Esophagus muscularis mucosa (tissue), 4 donors: ENCODE data around the gene SLC4A5.

Experiments used
- CTCF ChIP-seq, 3 experiments: fragments of 200-600 bp in 2 of 3; fragments of 450-650 bp in 1 of 3; sonication (generic) in 2 of 3; IDR thresholded peaks; one replicate each; pipeline ENCODE4 v1.5.1; 2017 to 2019; ENCODE audit warnings: antibody characterized with exemption in 3 of 3, mild to moderate bottlenecking in 2 of 3, moderate library complexity in 1 of 3
- EP300 ChIP-seq: sonication (generic); formaldehyde crosslinking; IDR thresholded peaks from one replicate; pipeline ENCODE4 v1.6.1; 2017; ENCODE audit warnings: antibody characterized with exemption
- POLR2AphosphoS5 ChIP-seq, 2 donors: sonication (generic); formaldehyde crosslinking; IDR thresholded peaks; one replicate each; pipeline ENCODE4 v1.6.1; 2017; ENCODE audit warnings: antibody characterized with exemption in 2 of 2

- TF ChIP-seq POLR2AphosphoS5 (IDR thresholded peaks at IDR 0.05) (no peak), EP300 (no peak), CTCF (IDR thresholded peaks at IDR 0.05) (no peak)
Observed at GRCh38 chr2:74168739-74169138, 174.5 kb downstream of the SLC4A5 start.
